Esophagus squamous epithelium (tissue), 5 donors: ENCODE results near the gene PSMD8. TPM values are rescaled to one million over a fixed set of nuclear protein-coding genes. Genes with fewer than 3 reads are reported as not detected.

Experiments used
- DNase-seq: peaks from one replicate; lab custom pipeline; 2025; lab: John Stamatoyannopoulos, UW
- H3K27ac ChIP-seq, 4 donors: fragments of 200-600 bp; sonication (generic); one replicate each; pipeline ENCODE4 v1.5.1; 2016 to 2019; ENCODE audit warnings: mild to moderate bottlenecking in 1 of 4
- H3K27me3 ChIP-seq, 4 donors: fragments of 200-600 bp; sonication (generic); 1 replicate in 3 of 4; 2 replicates in 1 of 4; pipeline versions ENCODE4 v1.5.1 to v1.6.0; 2017 to 2021; ENCODE audit warnings: antibody characterized with exemption in 1 of 4
- H3K36me3 ChIP-seq, 3 donors: fragments of 200-600 bp; sonication (generic); one replicate each; pipeline ENCODE4 v1.5.1; 2016 to 2019
- H3K4me1 ChIP-seq, 3 donors: fragments of 200-600 bp; sonication (generic); one replicate each; pipeline ENCODE4 v1.5.1; 2017 to 2019
- H3K4me3 ChIP-seq, 4 donors: fragments of 200-600 bp; sonication (generic); 1 replicate in 3 of 4; 2 replicates in 1 of 4; pipeline ENCODE4 v1.5.1; 2016 to 2019; ENCODE audit warnings: mild to moderate bottlenecking in 2 of 4, moderate library complexity in 1 of 4
- H3K9me3 ChIP-seq, 3 donors: fragments of 200-600 bp; sonication (generic); one replicate each; pipeline ENCODE4 v1.5.1; 2016 to 2019
- CTCF ChIP-seq, 6 experiments: fragments of 450-650 bp in 4 of 6; fragments of 200-600 bp in 2 of 6; sonication (generic) in 2 of 6; IDR thresholded peaks; one replicate each; pipeline ENCODE4 v1.5.1; 2016 to 2019; ENCODE audit warnings: antibody characterized with exemption in 6 of 6, mild to moderate bottlenecking in 4 of 6, moderate library complexity in 4 of 6
- POLR2A ChIP-seq, 4 donors: fragments of 450-650 bp; IDR thresholded peaks; one replicate each; pipeline ENCODE4 v1.6.1; 2017; ENCODE audit warnings: antibody characterized with exemption in 4 of 4, mild to moderate bottlenecking in 4 of 4, moderate library complexity in 3 of 4
- WGBS, 2 donors: methylation state at CpG; one replicate each; pipeline ENCODE4 v1.1.5; 2018; 5-methylcytosine and 5-hydroxymethylcytosine counted together
- intact Hi-C: fragments of 100-400 bp; cut with DNase I; formaldehyde crosslinking; loops from one replicate; pipeline ENCODE4 v1.15.0; 2022
- total RNA-seq, 4 donors: library from RNA; depleted of rRNA; stranded (reverse); fragments of >200 nt; gene quantifications; one replicate each; pipeline ENCODE4 v1.1.0, GENCODE V29; 2016
- donor health status: DM: yes; HTN: yes; CAD: no.

PSMD8 gene
- total RNA-seq, 4 donors from 2014 or later = 172 to 231 (median 197) TPM

GRCh38 chr19:38389101-38389925 is 14.9 kb downstream of the PSMD8 start:
- peaks cover 28 to 52% (median 34%) of the 10 kb centered on the region in 3 donors for H3K4me1 ChIP-seq
- DNase-seq = no peak
- peaks cover 0 to 69% (median 0%) of the 10 kb centered on the region in 4 donors for H3K27me3 ChIP-seq
- H3K36me3 ChIP-seq = peaks cover 0 to 16% (median 0%) of the 10 kb centered on the region in 3 donors
- H3K9me3 ChIP-seq = no peaks in the 10 kb centered on the region
- H3K27ac ChIP-seq = peak overlapping the region in 3 of 4 donors; percentile 74 to 89 (median 82)
- TF ChIP-seq POLR2A (IDR thresholded peaks at IDR 0.05) (no peak), CTCF (IDR thresholded peaks at IDR 0.05) (no peak)
- whole genome bisulfite sequencing, 2 donors = 1 to 7% methylated on average over 10 to 16 of the region's 28 CpGs
- intact Hi-C loops = no loop called here
- peak overlapping the region in 3 of 4 donors; percentile 46 to 69 (median 57) for H3K4me3 ChIP-seq

- peak overlapping the region in 2 of 4 donors; percentile 82 to 89 for H3K27ac ChIP-seq
- no peak for TF ChIP-seq POLR2A (IDR thresholded peaks at IDR 0.05)
- TF ChIP-seq CTCF (IDR thresholded peaks at IDR 0.05) = no peak
- 65 to 75% methylated on average over 7 to 8 of the region's 22 CpGs for WGBS, 2 donors
- peaks cover 0 to 7% (median 0%) of the 10 kb centered on the region in 3 donors for H3K36me3 ChIP-seq
- H3K9me3 ChIP-seq = no peaks in the 10 kb centered on the region
- no peak for DNase-seq
- intact Hi-C loops = no loop called here
- peaks cover 0 to 69% (median 0%) of the 10 kb centered on the region in 4 donors for H3K27me3 ChIP-seq
- H3K4me1 ChIP-seq = peaks cover 30 to 61% (median 34%) of the 10 kb centered on the region in 3 donors
- H3K4me3 ChIP-seq = no peak overlapping the region
Observed at GRCh38 chr19:38389957-38390924, 15.9 kb downstream of the PSMD8 start.

GRCh38 chr19:38391911-38392464 is 17.6 kb downstream of the PSMD8 start:
- intact Hi-C loops = no loop called here
- Histone ChIP-seq H3K36me3 (no peaks in the 10 kb centered on the region), H3K4me3 (no peak overlapping the region), H3K27me3 (peaks cover 0 to 69% (median 0%) of the 10 kb centered on the region in 4 donors), H3K9me3 (no peaks in the 10 kb centered on the region), H3K27ac (no peak overlapping the region), H3K4me1 (peaks cover 24 to 57% (median 30%) of the 10 kb centered on the region in 3 donors)
- no peak for DNase-seq
- TF ChIP-seq CTCF (IDR thresholded peaks at IDR 0.05) (no peak), POLR2A (IDR thresholded peaks at IDR 0.05) (no peak)
- WGBS, 2 donors = 49 to 56% methylated on average over 6 to 7 of the region's 8 CpGs

GRCh38 chr19:38392707-38393308 is 18.4 kb downstream of the PSMD8 start:
- TF ChIP-seq POLR2A (IDR thresholded peaks at IDR 0.05) = no peak
- no peak for TF ChIP-seq CTCF (IDR thresholded peaks at IDR 0.05)
- Histone ChIP-seq H3K27ac (no peak overlapping the region), H3K27me3 (peaks cover 0 to 69% (median 0%) of the 10 kb centered on the region in 4 donors), H3K9me3 (no peaks in the 10 kb centered on the region), H3K4me3 (no peak overlapping the region), H3K4me1 (peaks cover 19 to 49% (median 22%) of the 10 kb centered on the region in 3 donors), H3K36me3 (no peaks in the 10 kb centered on the region)
- WGBS, 2 donors = 71 to 73% methylated on average over 6 of the region's 6 CpGs
- no peak for DNase-seq
- intact Hi-C loops = no loop called here
